ENCODE measurements around the gene TENT5C.

The TENT5C gene

DNA sequence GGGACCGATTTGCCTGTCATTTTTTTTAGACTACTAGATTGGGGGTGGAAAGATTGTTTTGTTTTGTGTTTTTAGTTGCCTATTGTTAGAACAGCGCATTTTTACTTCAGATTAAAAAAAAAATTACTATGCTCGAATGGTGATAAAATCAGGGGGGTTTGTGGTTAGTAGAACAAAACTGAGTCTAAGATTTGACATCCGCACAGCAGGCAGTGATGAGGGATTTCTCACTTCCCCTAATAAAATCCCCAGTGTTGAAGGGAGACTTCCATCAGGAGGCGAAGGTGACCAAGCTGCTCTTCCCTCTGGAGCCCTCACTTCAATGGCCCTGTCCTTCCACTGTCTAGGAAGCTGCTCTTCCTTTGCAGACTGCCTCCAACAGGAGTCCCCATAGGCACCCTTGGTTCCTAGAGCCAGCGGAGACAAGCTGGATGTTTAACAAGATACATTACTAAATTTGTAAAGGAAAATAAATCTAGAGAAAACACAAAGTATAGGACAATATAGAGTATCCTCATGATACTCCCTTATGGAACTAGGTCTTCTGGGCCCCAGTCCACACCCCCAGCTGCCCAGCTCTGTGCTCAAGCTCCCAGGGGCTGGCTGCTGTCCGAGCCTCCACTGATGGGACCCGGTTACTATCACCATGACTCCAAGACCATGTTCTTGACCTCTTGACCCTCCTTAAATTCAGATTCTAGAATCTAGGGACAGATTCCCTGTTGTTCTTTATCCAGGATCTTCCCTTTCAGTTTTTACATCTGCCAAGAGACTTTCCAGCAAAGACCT is 31.0 kb downstream of the TENT5C start:
- no peak for DNase-seq (ENCODE audit: low read depth)

DNA sequence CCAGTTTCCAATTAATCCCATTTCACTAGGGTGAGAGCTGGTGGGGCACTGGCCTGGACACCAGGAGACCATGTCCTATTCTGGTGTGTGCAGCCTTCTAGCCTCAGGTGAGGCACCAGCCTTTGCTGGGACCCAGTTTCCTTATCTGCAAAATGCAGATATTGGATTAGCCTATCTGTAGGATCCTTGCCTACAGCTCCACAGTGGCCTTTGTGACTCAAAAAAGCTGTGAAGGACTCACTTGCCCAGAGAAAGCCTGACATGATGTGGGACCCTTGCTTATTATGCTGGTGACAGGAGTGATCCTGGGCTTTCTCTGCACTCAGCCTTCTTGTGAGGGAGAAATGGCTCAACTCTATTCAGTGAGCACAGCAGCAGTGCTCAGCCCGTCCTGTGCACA is 32.3 kb downstream of the TENT5C start:
- DNase-seq (ENCODE audit: low read depth), result no peak

GRCh38 chr1:117638759-117639158 is 32.9 kb downstream of the TENT5C start:
- DNase-seq (ENCODE audit: low read depth), result no peak

DNA sequence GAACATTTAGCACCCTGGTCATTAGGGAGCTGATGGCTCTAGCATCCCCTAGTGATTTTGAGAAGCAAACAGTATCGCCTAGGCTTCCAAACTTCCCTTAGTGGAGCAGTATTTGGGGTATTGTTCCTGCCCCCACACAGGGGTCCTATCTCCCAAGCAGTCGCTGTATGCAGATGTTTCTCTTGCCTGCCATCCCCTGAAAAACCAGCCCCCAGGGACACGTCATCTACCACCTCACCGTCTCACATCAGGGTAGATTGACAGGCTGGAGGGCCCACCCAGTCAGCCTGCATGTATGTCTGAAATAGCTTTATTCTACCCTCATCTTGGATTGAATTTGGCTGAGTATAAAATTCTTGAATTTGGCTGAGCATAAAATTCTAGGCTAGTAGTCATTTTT is 33.9 kb downstream of the TENT5C start:
- DNase-seq (ENCODE audit: low read depth), result no peak

DNA sequence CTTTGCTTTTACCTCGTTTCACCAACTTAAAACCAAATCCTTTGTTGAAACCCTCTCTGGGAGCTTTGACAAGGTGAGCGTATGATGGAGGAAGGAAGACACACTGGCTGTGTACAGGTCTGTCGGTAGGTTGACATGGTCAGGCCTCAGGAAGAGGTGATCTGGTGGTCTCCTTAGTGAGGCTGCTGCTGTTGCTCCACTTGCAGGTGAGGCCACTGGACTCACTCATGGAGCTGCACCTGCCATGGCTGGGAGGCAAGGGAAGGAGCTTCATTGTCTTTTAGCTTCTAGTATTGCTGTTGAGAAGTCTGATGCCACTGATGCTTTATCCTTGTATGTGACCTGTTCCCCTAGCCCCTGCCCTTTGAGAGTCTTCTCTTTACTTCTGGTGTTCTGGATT is 35.7 kb downstream of the TENT5C start:
- DNase-seq (ENCODE audit: low read depth), result no peak

GRCh38 chr1:117642963-117643362 is 37.1 kb downstream of the TENT5C start:
- no peak for DNase-seq (ENCODE audit: low read depth)

DNA sequence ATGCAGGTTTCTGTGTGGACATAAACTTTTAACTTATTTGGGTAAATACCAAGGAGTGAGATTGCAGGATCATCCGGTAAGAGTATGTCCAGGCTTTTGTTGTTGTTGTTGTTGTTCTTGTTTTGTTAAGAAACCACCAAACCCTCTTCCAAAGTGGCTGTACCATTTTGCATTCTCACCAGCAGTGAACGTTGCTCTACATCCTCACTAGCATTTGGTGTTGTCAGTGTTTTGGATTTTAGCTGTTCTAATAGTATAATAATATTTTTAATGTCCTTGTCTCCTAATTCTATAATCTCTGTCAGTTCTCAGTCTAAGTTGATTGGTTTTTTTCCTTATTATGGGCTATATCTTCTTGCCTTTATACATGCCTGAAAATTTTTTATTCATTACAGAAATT is 37.8 kb downstream of the TENT5C start:
- DNase-seq (ENCODE audit: low read depth), result no peak

DNA sequence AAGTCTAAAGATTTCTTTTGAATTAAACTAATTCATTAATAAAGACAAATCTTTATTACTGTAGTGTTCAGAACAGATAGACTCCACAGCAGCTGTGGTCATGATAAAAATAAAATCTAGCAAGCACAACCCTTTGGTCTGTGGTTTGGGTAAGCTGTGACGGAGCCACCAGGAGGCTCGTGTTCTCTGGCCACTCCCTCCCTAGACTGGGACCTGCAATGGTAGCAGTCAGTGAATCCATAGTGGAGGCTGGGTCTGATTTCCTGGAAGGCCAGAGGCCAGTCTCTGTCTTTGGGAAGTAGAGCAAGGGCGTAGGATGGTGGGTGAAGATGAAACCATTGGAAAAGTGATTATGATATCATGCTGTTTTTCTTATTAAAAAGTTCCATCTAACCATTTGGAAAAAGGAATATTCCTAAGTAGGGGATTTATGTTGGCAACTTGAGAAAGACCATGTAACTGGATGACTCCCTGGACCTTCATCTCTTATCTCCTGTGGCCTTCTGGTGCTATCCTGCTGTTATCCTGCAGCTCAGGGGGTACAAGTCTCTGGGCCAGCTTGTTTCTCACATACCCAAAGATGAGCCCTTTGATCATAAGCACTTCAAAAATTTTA is 39.0 kb downstream of the TENT5C start:
- DNase-seq (ENCODE audit: low read depth), result no peak

DNA sequence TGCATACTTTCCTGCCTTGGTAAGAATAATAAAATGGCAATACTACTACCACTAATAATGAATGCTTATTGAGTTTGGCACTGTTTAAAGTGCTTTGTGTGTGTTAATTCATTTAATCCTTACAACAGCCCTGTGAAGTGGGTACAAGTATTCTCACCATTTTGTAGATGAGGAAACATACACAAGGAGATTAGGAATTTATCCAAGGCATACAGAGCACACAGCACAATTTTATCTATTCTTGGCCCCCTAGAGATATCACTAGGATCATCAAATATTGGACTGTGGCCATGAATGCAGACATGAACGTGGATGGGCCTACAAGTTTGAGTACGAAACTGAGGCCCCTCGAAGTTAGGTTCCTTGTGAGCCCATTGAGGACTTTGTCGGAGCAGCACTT is 39.5 kb downstream of the TENT5C start:
- no peak for DNase-seq (ENCODE audit: low read depth)

- no peak for DNase-seq (ENCODE audit: low read depth)
These were observed 40.4 kb downstream of the TENT5C start for GRCh38 chr1:117646007-117646811.

DNA sequence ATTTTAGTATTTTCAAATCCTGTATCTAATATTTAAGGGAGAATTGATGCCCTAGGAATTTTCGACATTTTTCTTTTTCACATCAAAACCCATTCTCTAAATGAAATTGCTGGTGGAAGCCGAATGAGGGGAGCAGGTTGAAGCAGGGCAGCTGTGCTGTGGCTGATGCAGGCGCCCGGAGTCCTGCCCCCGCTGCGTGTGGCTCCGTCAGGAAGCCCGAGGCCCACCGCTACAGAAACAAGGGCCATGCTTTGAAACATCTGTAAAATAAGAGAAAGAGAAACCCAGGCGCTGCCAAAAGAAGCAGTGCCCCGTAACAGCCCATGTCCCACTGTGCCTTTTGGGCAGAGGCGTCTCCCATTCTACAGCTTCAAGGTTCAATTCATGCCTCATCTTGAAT is 41.1 kb downstream of the TENT5C start:
- no peak for DNase-seq (ENCODE audit: low read depth)

DNA sequence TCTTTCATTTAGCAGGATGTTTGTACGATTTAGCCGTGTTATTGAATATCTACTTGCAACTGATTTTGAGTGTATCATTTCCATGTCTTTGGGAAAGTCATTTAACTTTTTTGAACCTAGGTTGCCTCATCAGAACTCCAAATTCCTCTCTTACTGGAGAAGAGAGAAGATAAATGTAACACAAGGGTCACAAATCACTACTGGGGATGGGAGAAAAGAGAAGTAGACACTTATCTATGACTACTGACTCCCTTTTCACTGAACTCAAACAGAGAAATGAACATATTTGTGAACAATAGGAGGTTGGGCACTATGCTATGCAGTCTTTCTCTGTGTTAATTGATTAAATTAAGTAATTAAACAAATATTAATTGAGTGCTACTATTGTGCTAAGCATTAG is 42.2 kb downstream of the TENT5C start:
- no peak for DNase-seq (ENCODE audit: low read depth)

- no peak for DNase-seq (ENCODE audit: low read depth)
These were observed 45.2 kb downstream of the TENT5C start for GRCh38 chr1:117650840-117651568.

DNA sequence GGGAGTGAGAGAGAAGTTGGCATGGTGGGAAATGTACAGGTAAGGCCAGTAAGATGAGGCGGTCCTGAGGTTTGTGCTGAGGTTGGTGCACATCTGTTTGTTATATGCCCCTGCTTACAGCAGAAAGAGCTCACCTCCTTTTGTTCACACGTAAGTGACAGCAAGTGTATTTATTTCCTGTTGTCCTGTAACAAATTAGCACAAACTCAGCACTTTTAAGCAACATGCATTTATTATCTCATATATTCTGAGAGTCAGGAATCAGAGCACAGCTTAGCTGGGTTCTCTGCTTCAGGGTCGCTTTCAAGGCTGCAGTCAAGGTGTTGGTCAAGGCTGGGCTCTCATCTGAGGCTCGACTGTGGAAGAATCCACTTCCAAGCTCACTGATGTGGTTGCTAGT is 45.8 kb downstream of the TENT5C start:
- no peak for DNase-seq (ENCODE audit: low read depth)

- DNase-seq (ENCODE audit: low read depth), result no peak
These were observed 46.6 kb downstream of the TENT5C start for GRCh38 chr1:117652421-117652820.

GRCh38 chr1:117653195-117653594 is 47.3 kb downstream of the TENT5C start:
- DNase-seq (ENCODE audit: low read depth), result no peak

GRCh38 chr1:117653732-117654492 is 48.1 kb downstream of the TENT5C start:
- no peak for DNase-seq (ENCODE audit: low read depth)

GRCh38 chr1:117654493-117655219 is 48.8 kb downstream of the TENT5C start:
- no peak for DNase-seq (ENCODE audit: low read depth)

- DNase-seq (ENCODE audit: low read depth), result no peak
These were observed 49.4 kb downstream of the TENT5C start for GRCh38 chr1:117655220-117655577.

DNA sequence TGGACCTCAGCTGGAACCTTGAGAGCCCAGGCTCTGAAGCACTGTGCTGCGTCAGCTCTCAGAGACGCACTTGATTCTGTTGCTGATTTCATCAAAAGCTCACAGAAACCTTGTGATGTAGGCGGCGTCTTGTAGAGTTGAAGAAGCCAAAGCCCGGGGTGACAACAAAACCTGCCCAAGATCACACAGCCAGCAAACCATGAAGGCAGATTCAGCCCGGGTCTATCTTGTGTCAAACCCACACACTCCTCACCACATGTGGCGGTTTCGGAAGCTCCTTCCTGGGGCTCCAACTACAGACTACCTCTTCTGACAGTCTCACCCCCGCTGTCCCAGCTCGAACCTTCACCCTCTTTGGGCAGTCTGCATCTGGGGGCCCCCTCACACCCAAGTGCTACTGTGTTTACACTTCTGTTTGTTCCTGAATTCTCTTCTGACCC is 50.4 kb downstream of the TENT5C start:
- peak; percentile 47 for DNase-seq (ENCODE audit: low read depth)

DNA sequence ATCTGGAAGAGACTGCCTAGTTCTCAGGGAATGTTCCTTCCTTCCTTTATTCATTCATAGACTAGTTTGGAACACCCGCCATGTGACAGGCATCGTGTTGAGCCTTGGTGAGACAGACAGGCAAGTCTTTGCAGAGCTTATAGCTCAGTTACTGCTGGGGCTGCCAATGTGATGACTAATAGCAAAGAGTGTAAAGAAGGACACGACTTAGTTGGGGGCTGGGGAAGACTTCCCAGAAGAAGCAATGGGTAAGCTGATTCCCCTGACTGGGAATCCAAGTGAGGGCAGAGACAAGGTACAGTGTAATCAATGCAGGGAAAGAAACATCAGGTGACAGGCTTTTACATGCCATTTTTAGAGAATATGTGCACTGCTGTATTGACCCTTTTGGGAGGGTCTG is 51.2 kb downstream of the TENT5C start:
- DNase-seq (ENCODE audit: low read depth), result peak; percentile 12
